Sigmoid colon (tissue), 4 donors: Measurements from ENCODE around the gene LRCH1.

ENCODE experiments used
- EP300 ChIP-seq, 4 donors: sonication (generic); formaldehyde crosslinking; IDR thresholded peaks; one replicate each; pipeline ENCODE4 v1.6.1; 2017; ENCODE audit warnings: antibody characterized with exemption in 4 of 4
- POLR2A ChIP-seq, 2 donors: fragments of 450-650 bp; IDR thresholded peaks; one replicate each; pipeline ENCODE4 v1.6.1; 2016; ENCODE audit warnings: antibody characterized with exemption in 2 of 2, mild to moderate bottlenecking in 2 of 2, moderate library complexity in 2 of 2
- POLR2AphosphoS5 ChIP-seq, 4 donors: sonication (generic); formaldehyde crosslinking; IDR thresholded peaks; one replicate each; pipeline ENCODE4 v1.6.1; 2017; ENCODE audit warnings: antibody characterized with exemption in 4 of 4
- TF ChIP-seq, protein P1 (sequence below), 4 experiments: fragments of 450-650 bp in 3 of 4; fragments of 200-600 bp in 1 of 4; IDR thresholded peaks; one replicate each; pipeline ENCODE4 v1.5.1; 2016 to 2019; ENCODE audit warnings: antibody characterized with exemption in 4 of 4, mild to moderate bottlenecking in 3 of 4, moderate library complexity in 2 of 4

DNA sequence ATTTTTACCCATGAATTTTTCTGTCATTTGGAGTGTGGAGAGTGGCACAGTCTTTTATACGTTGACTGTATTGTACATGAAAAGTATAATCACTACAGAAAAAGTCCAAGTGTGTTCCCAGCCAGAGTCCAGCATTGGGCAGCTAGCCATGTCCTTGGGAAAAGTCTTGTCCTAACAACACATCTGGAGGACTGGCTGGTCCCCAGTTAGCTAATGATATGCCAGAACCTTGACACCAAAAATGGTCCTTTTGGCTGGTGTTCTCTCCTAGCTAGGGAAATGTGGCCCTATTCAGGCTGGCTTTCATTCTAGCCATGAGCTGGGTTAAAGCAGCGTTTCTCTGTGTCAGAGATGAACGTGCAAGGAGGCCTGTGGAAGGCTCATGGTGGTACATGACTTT, 145.0 kb downstream of the LRCH1 start:
- TF ChIP-seq, protein P1, sequence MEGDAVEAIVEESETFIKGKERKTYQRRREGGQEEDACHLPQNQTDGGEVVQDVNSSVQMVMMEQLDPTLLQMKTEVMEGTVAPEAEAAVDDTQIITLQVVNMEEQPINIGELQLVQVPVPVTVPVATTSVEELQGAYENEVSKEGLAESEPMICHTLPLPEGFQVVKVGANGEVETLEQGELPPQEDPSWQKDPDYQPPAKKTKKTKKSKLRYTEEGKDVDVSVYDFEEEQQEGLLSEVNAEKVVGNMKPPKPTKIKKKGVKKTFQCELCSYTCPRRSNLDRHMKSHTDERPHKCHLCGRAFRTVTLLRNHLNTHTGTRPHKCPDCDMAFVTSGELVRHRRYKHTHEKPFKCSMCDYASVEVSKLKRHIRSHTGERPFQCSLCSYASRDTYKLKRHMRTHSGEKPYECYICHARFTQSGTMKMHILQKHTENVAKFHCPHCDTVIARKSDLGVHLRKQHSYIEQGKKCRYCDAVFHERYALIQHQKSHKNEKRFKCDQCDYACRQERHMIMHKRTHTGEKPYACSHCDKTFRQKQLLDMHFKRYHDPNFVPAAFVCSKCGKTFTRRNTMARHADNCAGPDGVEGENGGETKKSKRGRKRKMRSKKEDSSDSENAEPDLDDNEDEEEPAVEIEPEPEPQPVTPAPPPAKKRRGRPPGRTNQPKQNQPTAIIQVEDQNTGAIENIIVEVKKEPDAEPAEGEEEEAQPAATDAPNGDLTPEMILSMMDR (IDR thresholded peaks at IDR 0.05) = no peak
- TF ChIP-seq POLR2A (IDR thresholded peaks at IDR 0.05) = no peak
- no peak for TF ChIP-seq EP300 (IDR thresholded peaks at IDR 0.05)
- peak; percentile 22 to 51 (median 30) for TF ChIP-seq POLR2AphosphoS5 (IDR thresholded peaks at IDR 0.05)
